GM23338 (cell line): Measurements from ENCODE around the gene C1orf141.

Source experiments
- CREB1 ChIP-seq: fragments of 250-450 bp; sonication (Bioruptor Pico); IDR thresholded peaks from 2 replicates; pipeline ENCODE4 v1.5.0; 2020; ENCODE audit warnings: low read depth, mild to moderate bottlenecking, moderate library complexity
- EZH2 ChIP-seq: fragments of 200-600 bp; sonication (generic); IDR thresholded peaks from one replicate; pipeline ENCODE4 v1.8.0; 2017; ENCODE audit warnings: antibody characterized with exemption, mild to moderate bottlenecking, low read depth; ENCODE audit not compliant: unreplicated experiment
- EZH2phosphoT487 ChIP-seq: fragments of 200-600 bp; sonication (generic); IDR thresholded peaks from one replicate; pipeline ENCODE4 v1.8.1; 2018; ENCODE audit warnings: antibody characterized with exemption; ENCODE audit not compliant: unreplicated experiment
- JUNB ChIP-seq: IDR thresholded peaks from one replicate; pipeline ENCODE4 v1.6.1; 2016; ENCODE audit warnings: antibody characterized with exemption; ENCODE audit not compliant: unreplicated experiment
- NANOG ChIP-seq: IDR thresholded peaks from 2 replicates; pipeline ENCODE4 v1.6.1; 2016; ENCODE audit warnings: antibody characterized with exemption, borderline replicate concordance
- POLR2AphosphoS5 ChIP-seq: IDR thresholded peaks from 2 replicates; pipeline ENCODE4 v1.6.1; 2016; ENCODE audit warnings: antibody characterized with exemption, low read depth
- TF ChIP-seq, protein P1 (sequence below), 2 experiments: fragments of 200-600 bp in 1 of 2; sonication (generic) in 1 of 2; conservative IDR thresholded peaks; 2 replicates each; pipeline versions ENCODE4 v1.5.1 to v1.6.1; 2016 to 2017; ENCODE audit warnings: antibody characterized with exemption in 2 of 2, low read depth in 2 of 2, mild to moderate bottlenecking in 2 of 2, moderate library complexity in 1 of 2
- TF ChIP-seq, protein P2 (sequence below): IDR thresholded peaks from one replicate; pipeline ENCODE4 v1.6.1; 2018; ENCODE audit warnings: antibody characterized with exemption; ENCODE audit not compliant: unreplicated experiment
- TF ChIP-seq, protein P3 (sequence below): IDR thresholded peaks from 2 replicates; pipeline ENCODE4 v1.6.1; 2016; ENCODE audit warnings: antibody characterized with exemption

DNA sequence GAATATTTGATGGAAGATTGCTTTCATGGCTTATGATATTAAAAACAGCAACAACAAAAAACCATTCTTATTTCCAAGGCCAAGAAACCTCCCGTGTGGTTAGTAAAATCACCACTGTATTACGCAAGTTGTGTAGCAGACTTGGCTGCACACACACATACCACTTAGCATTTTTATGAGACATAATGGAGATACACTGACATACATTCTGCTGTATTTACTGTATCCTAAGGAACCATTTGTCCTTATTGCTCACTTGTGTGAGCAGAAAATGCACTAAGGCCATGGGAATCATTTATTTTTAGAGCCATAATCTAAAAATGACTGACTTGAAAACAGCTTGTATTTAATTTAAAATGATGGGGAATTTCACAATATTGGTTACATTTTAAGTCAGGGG, 584 bp upstream of the C1orf141 start:
- TF ChIP-seq, protein P1, sequence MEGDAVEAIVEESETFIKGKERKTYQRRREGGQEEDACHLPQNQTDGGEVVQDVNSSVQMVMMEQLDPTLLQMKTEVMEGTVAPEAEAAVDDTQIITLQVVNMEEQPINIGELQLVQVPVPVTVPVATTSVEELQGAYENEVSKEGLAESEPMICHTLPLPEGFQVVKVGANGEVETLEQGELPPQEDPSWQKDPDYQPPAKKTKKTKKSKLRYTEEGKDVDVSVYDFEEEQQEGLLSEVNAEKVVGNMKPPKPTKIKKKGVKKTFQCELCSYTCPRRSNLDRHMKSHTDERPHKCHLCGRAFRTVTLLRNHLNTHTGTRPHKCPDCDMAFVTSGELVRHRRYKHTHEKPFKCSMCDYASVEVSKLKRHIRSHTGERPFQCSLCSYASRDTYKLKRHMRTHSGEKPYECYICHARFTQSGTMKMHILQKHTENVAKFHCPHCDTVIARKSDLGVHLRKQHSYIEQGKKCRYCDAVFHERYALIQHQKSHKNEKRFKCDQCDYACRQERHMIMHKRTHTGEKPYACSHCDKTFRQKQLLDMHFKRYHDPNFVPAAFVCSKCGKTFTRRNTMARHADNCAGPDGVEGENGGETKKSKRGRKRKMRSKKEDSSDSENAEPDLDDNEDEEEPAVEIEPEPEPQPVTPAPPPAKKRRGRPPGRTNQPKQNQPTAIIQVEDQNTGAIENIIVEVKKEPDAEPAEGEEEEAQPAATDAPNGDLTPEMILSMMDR (conservative IDR thresholded peaks at IDR 0.05; ENCODE audit: low read depth in 2 of 2) = no peak
- TF ChIP-seq NANOG = no peak
- no peak for TF ChIP-seq CREB1 (CRISPR knock-in tag)
- TF ChIP-seq EZH2 = no peak
- TF ChIP-seq POLR2AphosphoS5 = no peak
- no peak for TF ChIP-seq JUNB
- TF ChIP-seq EZH2phosphoT487 = no peak
- TF ChIP-seq, protein P2, sequence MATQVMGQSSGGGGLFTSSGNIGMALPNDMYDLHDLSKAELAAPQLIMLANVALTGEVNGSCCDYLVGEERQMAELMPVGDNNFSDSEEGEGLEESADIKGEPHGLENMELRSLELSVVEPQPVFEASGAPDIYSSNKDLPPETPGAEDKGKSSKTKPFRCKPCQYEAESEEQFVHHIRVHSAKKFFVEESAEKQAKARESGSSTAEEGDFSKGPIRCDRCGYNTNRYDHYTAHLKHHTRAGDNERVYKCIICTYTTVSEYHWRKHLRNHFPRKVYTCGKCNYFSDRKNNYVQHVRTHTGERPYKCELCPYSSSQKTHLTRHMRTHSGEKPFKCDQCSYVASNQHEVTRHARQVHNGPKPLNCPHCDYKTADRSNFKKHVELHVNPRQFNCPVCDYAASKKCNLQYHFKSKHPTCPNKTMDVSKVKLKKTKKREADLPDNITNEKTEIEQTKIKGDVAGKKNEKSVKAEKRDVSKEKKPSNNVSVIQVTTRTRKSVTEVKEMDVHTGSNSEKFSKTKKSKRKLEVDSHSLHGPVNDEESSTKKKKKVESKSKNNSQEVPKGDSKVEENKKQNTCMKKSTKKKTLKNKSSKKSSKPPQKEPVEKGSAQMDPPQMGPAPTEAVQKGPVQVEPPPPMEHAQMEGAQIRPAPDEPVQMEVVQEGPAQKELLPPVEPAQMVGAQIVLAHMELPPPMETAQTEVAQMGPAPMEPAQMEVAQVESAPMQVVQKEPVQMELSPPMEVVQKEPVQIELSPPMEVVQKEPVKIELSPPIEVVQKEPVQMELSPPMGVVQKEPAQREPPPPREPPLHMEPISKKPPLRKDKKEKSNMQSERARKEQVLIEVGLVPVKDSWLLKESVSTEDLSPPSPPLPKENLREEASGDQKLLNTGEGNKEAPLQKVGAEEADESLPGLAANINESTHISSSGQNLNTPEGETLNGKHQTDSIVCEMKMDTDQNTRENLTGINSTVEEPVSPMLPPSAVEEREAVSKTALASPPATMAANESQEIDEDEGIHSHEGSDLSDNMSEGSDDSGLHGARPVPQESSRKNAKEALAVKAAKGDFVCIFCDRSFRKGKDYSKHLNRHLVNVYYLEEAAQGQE = no peak
- TF ChIP-seq, protein P3, sequence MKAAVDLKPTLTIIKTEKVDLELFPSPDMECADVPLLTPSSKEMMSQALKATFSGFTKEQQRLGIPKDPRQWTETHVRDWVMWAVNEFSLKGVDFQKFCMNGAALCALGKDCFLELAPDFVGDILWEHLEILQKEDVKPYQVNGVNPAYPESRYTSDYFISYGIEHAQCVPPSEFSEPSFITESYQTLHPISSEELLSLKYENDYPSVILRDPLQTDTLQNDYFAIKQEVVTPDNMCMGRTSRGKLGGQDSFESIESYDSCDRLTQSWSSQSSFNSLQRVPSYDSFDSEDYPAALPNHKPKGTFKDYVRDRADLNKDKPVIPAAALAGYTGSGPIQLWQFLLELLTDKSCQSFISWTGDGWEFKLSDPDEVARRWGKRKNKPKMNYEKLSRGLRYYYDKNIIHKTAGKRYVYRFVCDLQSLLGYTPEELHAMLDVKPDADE = no peak
